HG03442 (cell line): ENCODE results near the gene MEGF11.

ENCODE experiments used
- ATAC-seq: cut with Tn5 transposase; IDR thresholded peaks from one replicate; pipeline ENCODE4 v1.9.1; 2021; ENCODE audit warnings: mild to moderate bottlenecking, moderate library complexity; ENCODE audit not compliant: unreplicated experiment

Gene MEGF11

DNA sequence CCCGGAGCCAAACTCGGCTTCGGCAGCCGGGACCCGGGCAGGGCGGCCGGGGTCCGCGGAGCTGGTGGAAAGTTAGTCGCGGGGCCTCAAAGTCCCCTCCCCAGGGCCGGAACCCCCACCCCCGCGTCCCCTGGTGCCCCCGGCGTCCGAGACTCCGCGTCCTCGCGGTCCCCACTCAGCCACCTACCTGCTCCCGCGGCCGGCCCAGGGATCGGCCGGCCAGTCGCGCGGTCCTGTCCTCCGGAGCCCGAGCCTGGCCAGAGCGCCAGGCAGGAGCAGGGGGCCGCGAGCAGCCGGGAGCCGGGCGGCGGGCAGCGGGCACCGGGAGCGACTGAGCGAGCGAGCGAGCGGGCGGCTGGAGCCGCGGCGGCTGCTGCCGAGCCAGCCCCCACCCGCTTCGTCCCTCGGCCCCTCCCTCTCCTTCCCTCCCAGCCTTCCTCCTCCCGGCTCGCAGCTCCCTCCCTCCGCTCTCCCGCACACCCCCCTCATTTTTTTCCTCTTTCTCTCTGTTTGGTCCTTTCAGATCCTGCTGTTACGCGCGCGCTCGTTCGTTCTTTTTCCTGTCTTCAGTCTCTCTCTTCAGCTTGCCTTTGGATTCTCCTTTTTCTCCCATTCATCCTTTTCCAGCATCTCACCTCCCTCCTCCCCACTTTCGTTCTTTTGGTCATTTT is at the start of gene MEGF11:
MEGF11 (minus strand) TSS at position 333 of the 671 bp plus-strand sequence. CDS start 125,347 bp downstream, outside the sequence.
- ATAC-seq = no peak

DNA sequence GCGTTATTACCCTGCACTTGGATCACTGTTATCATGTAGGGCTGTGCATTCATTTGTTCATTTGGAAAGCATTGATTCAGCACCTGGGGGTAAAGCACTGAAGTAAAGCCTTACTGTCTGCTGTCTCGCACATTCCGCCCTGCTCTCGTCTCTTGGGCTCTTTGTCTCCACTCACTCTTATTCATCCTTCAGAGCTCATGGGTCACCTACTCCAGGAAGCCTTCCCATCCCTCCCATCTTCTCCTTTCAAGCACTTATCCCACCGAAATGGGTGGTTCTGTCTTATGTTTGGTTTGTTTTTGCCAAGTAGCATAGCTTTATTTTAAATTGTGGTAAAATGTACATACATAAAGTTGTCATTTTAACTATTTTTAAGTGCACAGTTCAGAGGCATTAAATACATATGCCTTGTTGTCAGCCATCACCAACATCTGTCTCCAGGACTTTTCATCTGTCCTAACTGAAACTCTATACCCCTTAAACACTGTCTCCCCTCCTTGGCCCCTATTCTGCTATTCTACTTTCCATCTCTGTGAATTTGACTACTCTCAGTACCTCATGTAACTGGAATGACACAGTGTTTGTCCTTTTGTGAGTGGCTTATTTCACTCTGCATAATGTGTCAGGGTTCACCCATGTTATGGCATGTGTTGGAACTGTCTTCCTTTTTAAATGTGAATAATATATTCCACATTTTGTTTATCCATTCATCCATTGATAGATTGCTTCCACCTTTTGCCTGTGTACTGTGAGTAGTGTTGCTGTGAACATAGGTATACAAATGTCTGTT is 49.1 kb upstream of the MEGF11 start:
- ATAC-seq = no peak

- no peak for ATAC-seq
These were observed 45.3 kb upstream of the MEGF11 start for GRCh38 chr15:66298803-66299251.

GRCh38 chr15:66296186-66296585 is 42.6 kb upstream of the MEGF11 start:
- no peak for ATAC-seq

- ATAC-seq = no peak
These were observed 41.3 kb upstream of the MEGF11 start for GRCh38 chr15:66294932-66295235.

- no peak for ATAC-seq
These were observed 40.8 kb upstream of the MEGF11 start for GRCh38 chr15:66294157-66294931.

- peak; percentile 60 for ATAC-seq
These were observed 40.0 kb upstream of the MEGF11 start, which contains the start of gene DIS3L for GRCh38 chr15:66293419-66294156. Gene DIS3L, plus strand, starts transcription at chr15:66293568. Its CDS starts 29 bp downstream, at chr15:66293597.

DNA sequence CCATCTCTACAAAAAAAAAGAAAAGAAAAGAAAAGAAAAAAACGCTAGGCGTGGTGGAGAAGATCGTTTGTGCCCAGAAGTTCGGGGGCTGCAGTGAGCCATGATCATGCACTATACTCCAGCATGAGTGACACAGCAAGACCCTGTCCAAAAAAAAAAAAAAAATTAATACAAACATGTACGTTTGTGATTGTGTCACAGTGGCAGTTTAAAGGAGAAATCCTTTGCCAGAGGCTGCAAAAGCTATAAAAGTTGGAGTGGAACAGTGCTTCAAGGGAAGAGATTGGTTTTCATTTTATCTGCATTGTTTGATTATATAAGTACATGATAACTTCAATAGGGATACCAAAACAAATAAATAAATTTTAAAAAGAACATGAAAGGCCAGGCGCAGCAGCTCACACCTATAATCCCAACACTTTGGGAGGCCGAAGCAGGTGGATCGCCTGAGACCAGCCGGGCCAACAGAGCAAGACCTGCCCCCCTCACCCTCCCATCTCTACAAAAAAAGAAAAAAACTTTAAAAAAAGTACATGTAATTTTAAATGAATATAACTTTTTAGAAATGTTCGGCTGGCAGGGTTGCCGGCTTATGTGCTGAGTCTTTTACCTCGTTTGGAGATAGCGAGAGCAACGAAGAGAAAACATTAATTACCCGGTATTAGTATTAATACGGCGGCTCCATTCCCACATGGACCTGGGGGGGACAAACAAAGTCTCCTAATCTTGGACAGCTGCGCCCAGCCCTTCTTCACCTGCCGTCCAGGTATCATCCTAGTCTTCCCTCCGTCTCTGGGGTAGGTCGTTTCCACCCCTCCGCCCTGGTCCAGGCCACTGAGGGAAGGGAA is 39.2 kb upstream of the MEGF11 start:
- ATAC-seq = no peak

GRCh38 chr15:66291816-66292570 is 38.4 kb upstream of the MEGF11 start:
- no peak for ATAC-seq

DNA sequence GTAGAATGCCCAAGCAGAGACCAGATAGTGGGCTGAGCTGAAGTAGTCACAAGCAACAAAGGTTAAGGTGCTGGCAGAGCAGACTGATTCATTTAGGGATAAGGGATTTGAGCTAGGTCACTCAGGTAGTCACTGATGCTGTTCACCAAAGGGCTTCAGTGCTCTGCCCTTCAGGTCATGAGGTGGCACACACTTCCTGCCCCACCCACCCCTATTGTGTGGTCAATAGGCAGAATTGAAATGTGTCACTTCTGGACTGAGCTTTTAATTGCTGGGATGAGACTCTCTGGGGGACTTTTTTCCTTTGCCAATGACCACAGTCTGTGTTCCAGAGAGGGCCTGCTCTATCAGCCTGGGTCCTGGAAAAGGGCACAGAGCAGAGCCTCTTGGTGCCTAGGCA is 37.0 kb upstream of the MEGF11 start:
- no peak for ATAC-seq

- ATAC-seq = no peak
These were observed 36.5 kb upstream of the MEGF11 start for GRCh38 chr15:66290007-66290406.

DNA sequence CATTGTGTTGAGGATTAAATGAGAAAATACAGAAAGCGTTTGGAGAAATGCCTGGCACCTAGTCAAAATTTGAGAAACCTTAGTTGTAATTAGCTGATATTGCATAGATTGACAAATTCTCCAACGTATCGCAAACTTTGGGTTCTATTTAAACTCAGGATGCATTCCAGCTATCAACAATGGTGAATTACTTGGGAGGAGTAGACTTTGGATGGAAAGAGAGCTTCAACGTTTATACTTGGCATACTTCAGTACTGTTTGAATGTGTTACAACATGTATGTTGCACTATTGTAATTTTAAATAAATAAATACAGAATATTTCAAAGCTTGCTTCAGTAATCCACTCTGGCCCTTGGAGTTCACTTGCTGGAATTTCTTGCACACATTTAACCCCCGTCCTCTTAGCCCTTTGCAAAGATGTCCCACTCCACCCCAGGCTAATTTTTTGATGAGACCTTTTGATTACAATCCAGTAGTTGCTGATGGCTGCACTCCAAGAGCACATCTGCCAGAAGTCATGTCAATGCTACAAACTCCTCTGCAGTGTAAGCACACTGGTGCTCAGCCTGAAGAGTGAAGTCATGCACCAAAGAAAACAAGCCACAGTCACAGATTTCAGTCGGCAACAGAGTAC is 35.1 kb upstream of the MEGF11 start:
- ATAC-seq = no peak

DNA sequence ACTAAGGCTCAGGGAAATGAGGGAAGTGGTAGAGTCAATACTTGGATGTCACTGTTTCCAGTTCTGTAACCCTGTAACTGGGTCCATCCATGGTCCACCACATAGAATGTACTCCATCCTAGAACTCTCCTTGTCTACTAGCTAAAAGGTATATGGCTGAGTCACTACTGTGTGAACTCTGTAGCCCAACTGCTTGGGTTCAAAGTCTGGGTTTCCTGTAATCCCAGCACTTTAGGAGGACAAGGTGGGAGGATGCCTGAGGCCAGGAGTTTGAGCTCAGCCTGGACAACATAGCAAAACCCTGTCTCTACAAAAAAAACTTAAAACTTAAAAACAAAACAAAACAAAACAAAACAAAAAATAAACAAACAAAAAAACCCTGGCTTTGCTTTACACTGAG is 34.5 kb upstream of the MEGF11 start:
- no peak for ATAC-seq

GRCh38 chr15:66287461-66288057 is 34.0 kb upstream of the MEGF11 start:
- ATAC-seq = no peak

DNA sequence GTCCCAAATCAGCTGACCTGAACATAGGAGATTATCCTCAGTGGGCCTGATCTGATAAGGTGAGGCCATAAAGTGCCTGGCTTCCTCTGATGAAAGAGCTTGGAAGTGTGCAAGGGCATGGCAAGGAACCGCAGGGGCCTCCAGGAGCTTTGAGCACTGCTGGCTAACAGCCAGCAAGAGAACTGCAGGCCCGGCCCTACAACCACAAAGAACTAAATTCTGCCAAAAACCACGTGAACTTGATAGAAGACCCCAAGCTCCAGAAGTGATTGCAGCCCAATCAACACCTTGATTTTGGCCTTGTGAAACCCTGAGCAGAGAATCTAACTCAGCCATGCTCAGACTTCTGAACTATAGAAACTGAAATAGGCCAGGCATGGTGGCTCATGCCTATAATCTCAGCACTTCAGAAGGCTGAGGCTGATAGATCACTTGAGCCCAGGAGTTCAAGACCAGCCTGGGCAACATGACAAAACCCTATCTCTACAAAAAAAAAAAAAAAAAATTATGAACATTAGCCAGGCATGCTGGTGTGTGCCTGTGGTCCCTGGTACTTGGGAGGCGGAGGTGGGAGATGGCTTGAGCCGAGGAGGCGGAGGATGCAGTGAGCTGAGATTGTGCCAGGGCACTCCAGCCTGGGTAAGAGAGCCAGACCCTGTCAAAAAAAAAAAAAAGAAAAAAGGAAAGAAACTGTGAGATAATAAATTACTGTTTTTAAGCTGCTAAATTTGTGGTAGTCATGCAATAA is 32.2 kb upstream of the MEGF11 start:
- no peak for ATAC-seq

DNA sequence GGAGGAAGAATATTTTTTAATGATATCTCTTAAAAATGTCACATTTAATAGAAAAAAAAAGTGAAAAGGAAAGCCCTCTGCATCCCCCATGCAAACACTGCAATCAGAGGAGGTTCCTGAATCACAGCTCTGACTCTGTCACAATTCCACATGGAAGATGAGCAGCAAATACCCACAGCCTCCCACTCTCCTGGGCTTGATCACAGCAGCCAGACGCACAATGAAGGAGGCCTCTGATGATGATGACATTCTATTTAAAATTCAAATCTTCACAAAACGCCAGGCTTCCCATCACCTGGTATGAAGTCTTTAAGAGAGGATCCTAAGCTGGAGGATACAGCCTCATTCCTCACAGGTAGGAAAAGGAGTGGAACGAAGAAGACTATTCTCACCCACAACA is 30.7 kb upstream of the MEGF11 start:
- no peak for ATAC-seq

- ATAC-seq = no peak
These were observed 25.1 kb upstream of the MEGF11 start for GRCh38 chr15:66278671-66279070.

DNA sequence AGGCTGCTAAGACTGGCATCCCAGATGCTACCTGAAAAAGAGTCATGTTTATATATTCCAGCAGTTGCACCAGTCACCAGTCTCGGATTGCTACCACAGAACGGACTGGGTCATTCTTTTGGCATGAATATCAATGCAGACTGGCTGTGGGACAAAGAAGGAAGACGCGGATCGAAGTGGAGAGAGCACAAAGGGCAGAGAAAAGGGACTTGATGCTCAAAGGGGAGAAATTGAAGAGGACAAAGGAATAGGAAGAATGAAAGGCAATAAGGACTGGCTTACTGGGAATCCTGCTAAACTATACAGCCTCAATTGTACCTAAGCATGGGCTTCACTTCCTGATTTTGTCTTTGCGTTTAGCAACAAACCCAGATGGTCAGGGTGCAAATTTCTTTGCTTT is 24.5 kb upstream of the MEGF11 start:
- no peak for ATAC-seq
